Measurements from ENCODE around the gene RHBDF1.

- TF ChIP-seq CTCF (IDR thresholded peaks at IDR 0.05): no peak
- TF ChIP-seq POLR2AphosphoS5 (IDR thresholded peaks at IDR 0.05): no peak
These were observed 17.2 kb upstream of the RHBDF1 start for GRCh38 chr16:89391-90302.

Measured in transverse colon (tissue), 4 donors.